Muscle of leg (tissue), 11 donors: ENCODE data around the gene AGBL1. TPM values are rescaled to one million over a fixed set of nuclear protein-coding genes. Genes with fewer than 3 reads are reported as not detected.
"Not testable (repeated sequence)": the region's sequence is repeated elsewhere in the genome, so short reads cannot be mapped to it uniquely, and the experiment has no call there.

Source experiments
- DNase-seq: peaks from one replicate; pipeline ENCODE4 v3.0.0; 2013
- H3K27ac ChIP-seq: one replicate; pipeline ENCODE4 v1.5.1; 2013; ENCODE audit warnings: mild to moderate bottlenecking, low read length, control low read depth
- H3K27me3 ChIP-seq: one replicate; pipeline ENCODE4 v1.6.1; 2013; ENCODE audit warnings: low read length; ENCODE audit not compliant: control insufficient read depth, insufficient read depth
- H3K36me3 ChIP-seq: one replicate; pipeline ENCODE4 v1.6.1; 2013; ENCODE audit warnings: low read length; ENCODE audit not compliant: control insufficient read depth, insufficient read depth
- H3K4me1 ChIP-seq: one replicate; pipeline ENCODE4 v1.6.1; 2013; ENCODE audit warnings: low read length; ENCODE audit not compliant: control insufficient read depth, insufficient read depth
- H3K4me3 ChIP-seq: one replicate; pipeline ENCODE4 v1.5.1; 2013; ENCODE audit warnings: low read length, control low read depth
- H3K9me3 ChIP-seq: replicated peaks from 2 replicates; pipeline ENCODE4 v1.6.1; 2013; ENCODE audit warnings: low read depth, low read length; ENCODE audit not compliant: control insufficient read depth
- WGBS: methylation state at CpG from one replicate; pipeline ENCODE4 v1.1.5; 2013; ENCODE audit warnings: missing lambda C conversion rate; ENCODE audit not compliant: insufficient coverage; 5-methylcytosine and 5-hydroxymethylcytosine counted together
- polyA plus RNA-seq, 8 donors: library from polyadenylated mRNA; unstranded; fragments of 120-200 nt; gene quantifications; one replicate each; pipeline versions ENCODE4 v1.2.1 to v1.2.3, GENCODE V29; 2013; ENCODE audit warnings: inconsistent platforms in 1 of 8, low replicate concordance in 1 of 8; ENCODE audit not compliant: insufficient read length in 8 of 8, insufficient read depth in 1 of 8
- total RNA-seq: library from RNA; stranded (reverse); fragments of 120-200 nt; gene quantifications from one replicate; pipeline ENCODE4 v1.2.4, GENCODE V29; 2013

The AGBL1 gene
- total and polyA plus RNA-seq, 9 donors = 6.0 to 18.1 (median 7.9) TPM

DNA sequence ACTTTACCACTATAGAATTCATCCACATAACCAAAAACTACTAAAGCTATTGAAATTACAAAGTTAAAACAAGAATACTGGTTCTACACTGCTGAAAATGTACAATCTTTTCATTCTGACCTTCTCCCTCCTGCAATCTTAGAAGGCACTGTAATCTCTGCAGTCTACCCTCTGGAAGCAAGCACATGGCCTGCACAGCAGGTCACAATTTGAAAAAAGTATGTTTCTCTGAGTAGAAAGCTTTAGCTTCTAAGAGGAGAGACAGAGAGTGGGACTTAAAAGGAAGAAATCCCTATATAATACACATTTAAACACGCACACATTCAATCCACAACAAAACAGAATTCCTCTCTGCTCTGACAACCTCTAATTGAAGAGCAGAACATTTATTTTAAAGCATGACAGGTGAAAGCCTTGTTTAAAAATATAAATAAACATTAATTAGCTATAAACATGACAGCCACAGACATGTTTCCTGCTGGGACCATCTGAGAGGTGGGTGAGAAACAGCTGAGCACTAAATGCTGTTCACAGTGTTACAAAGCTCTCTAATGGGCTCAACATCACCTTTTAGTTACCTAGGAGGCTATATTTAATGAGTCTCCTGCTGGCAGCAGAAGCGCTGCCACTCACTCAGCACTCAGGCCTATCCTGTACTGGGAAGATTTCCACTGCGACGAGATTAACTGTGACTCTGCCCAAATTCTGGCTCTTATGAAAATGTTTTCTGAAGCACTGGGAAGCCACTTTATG lies 447.4 kb downstream of the AGBL1 start:
- Histone ChIP-seq H3K4me3 (no peak overlapping the region), H3K27ac (no peak overlapping the region)
- WGBS = 50% methylated on average over 2 of the region's 4 CpGs

DNA sequence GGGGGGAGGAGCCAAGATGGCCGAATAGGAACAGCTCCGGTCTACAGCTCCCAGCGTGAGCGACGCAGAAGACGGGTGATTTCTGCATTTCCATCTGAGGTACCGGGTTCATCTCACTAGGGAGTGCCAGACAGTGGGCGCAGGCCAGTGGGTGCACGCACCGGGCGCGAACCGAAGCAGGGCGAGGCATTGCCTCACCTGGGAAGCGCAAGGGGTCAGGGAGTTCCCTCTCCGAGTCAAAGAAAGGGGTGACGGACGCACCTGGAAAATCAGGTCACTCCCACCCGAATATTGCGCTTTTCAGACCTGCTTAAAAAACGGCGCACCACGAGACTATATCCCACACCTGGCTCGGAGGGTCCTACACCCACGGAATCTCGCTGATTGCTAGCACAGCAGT lies 448.4 kb downstream of the AGBL1 start:
- WGBS = 0% methylated on average over 1 of the region's 26 CpGs
- not testable (repeated sequence) for H3K36me3 ChIP-seq, H3K27me3 ChIP-seq, H3K4me3 ChIP-seq, DNase-seq, H3K9me3 ChIP-seq, H3K27ac ChIP-seq, H3K4me1 ChIP-seq

More for the DNA sequence above, 447.4 kb downstream of the AGBL1 start:
- no peaks in the 10 kb centered on the region for H3K9me3 ChIP-seq
- H3K27me3 ChIP-seq = no peaks in the 10 kb centered on the region
- H3K36me3 ChIP-seq = no peaks in the 10 kb centered on the region
- no peaks in the 10 kb centered on the region for H3K4me1 ChIP-seq
- no peak for DNase-seq

DNA sequence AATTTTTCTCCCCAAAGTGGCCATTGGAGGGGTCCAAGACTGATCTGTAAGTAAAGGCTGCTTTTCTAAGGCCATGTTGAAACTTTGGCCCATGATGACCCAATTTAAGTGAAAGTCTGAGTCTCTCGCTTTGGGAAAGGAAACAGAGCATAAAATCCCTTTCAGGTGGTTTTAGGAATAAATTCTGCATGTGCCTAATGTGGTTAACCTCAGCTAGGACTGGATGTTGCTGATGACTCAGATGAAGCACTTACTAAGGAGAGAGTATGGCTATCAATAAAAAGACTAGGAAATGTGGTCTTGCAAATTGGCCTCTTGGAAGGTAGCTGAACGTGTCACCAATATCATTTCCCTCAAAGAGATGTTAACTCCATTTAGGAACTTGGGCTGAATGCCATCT lies 458.5 kb downstream of the AGBL1 start:
- H3K9me3 ChIP-seq = no peaks in the 10 kb centered on the region
- no peaks in the 10 kb centered on the region for H3K27me3 ChIP-seq
- no peaks in the 10 kb centered on the region for H3K36me3 ChIP-seq
- no peak for DNase-seq
- 84% methylated on average over 2 of the region's 2 CpGs for WGBS
- no peak overlapping the region for H3K27ac ChIP-seq
- no peaks in the 10 kb centered on the region for H3K4me1 ChIP-seq
- no peak overlapping the region for H3K4me3 ChIP-seq

GRCh38 chr15:86540840-86541467 lies 461.3 kb downstream of the AGBL1 start:
- no peaks in the 10 kb centered on the region for H3K36me3 ChIP-seq
- DNase-seq = no peak
- no peaks in the 10 kb centered on the region for H3K27me3 ChIP-seq
- WGBS = 80% methylated on average over 1 of the region's 4 CpGs
- H3K27ac ChIP-seq = no peak overlapping the region
- H3K9me3 ChIP-seq = no peaks in the 10 kb centered on the region
- H3K4me1 ChIP-seq = no peaks in the 10 kb centered on the region
- no peak overlapping the region for H3K4me3 ChIP-seq

DNA sequence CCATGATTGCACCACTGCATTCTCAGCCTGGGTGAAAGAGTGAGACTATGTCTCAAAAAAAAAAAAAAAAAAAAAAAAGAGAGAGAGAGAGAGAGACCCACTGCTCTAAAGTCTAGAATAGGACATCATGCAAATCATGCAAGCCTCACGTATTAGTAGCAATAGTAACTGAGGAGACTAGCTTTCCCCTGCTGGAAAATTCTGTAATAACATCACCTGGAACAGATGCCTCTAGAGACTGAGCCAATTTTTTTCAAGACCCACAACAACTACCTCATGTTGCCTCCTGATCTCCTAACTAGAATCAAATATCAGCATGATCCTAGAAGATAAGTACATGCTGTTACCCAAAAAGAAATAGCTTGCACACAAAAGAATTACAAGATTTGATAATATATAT lies 461.9 kb downstream of the AGBL1 start:
- WGBS = no CpG with 5 or more reads among the region's 1 CpG
- Histone ChIP-seq H3K27ac (no peak overlapping the region), H3K27me3 (no peaks in the 10 kb centered on the region)

DNA sequence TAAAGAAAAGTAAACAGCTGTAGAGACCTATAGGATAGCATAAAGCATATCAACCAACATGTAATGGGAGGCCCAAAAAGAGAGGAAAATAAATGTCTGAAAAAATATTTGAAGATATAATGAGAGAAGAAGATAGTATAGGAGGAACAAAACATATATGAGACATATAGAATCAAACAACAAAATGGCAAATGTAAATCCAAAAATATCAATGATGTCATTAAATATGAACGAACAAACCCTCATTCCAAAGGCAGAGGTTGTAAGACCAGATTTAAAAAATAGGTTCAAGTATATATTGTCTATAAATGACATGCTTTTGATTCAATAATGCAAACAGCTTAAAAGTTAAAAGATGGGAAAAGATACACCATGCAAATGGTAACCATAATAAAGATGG lies 470.4 kb downstream of the AGBL1 start:
- no peak overlapping the region for H3K4me3 ChIP-seq
- H3K27ac ChIP-seq = no peak overlapping the region
- no peaks in the 10 kb centered on the region for H3K9me3 ChIP-seq
- H3K4me1 ChIP-seq = peaks cover 9% of the 10 kb centered on the region
- H3K27me3 ChIP-seq = no peaks in the 10 kb centered on the region
- WGBS = no CpG with 5 or more reads among the region's 1 CpG
- no peaks in the 10 kb centered on the region for H3K36me3 ChIP-seq
- no peak for DNase-seq

More for the DNA sequence above, 461.9 kb downstream of the AGBL1 start:
- Histone ChIP-seq H3K36me3 (no peaks in the 10 kb centered on the region), H3K9me3 (no peaks in the 10 kb centered on the region), H3K4me3 (no peak overlapping the region), H3K4me1 (no peaks in the 10 kb centered on the region)
- no peak for DNase-seq

- Histone ChIP-seq H3K4me3 (no peak overlapping the region), H3K9me3 (no peaks in the 10 kb centered on the region), H3K27ac (no peak overlapping the region), H3K4me1 (peaks cover 18% of the 10 kb centered on the region), H3K36me3 (no peaks in the 10 kb centered on the region), H3K27me3 (no peaks in the 10 kb centered on the region)
- peak; percentile 12 for DNase-seq
- no CpG with 5 or more reads among the region's 1 CpG for WGBS
These were observed 473.4 kb downstream of the AGBL1 start for GRCh38 chr15:86553108-86553507.

DNA sequence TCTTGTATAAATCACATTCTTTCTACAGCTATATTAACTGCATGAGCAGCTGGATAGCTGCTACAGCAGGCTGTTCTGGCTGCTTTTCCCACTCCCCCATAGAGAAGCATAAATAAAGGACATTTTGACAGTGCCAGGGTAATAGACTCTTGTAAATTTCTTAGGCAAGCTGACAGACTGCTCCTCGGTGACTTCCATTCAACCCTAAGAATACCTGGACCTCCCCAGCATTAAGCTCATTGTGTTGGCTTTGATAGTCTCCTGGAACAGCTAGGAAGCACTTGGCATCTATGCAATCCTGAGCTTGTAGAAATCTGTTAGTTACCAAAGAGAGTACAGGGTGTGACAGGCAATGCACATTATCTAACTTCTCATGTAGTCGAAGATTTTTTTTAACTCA lies 475.4 kb downstream of the AGBL1 start:
- no peaks in the 10 kb centered on the region for H3K27me3 ChIP-seq
- DNase-seq = peak; percentile 86
- H3K36me3 ChIP-seq = no peaks in the 10 kb centered on the region
- no peak overlapping the region for H3K4me3 ChIP-seq
- H3K4me1 ChIP-seq = peaks cover 21% of the 10 kb centered on the region
- no CpG with 5 or more reads among the region's 2 CpGs for WGBS
- no peaks in the 10 kb centered on the region for H3K9me3 ChIP-seq
- no peak overlapping the region for H3K27ac ChIP-seq

DNA sequence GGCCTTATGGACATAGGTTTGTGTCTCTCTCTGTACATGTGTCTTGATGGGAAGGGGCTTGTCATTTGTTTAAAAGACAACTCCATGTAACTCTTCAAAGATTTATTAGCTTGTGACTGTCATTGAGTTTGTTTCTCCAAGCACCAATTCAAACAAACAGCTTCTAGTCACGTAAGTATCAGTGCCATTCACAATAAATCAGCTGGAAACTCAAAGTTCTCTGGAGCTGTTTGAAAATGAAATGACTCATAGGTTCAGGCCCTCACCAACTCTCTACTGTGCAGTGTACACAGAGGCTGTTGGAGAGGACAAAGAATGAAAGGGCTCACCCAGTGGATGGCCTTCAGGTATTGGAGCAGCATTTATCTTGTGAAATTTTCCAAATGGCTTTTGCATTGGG lies 476.3 kb downstream of the AGBL1 start:
- Histone ChIP-seq H3K4me3 (no peak overlapping the region), H3K36me3 (no peaks in the 10 kb centered on the region), H3K9me3 (no peaks in the 10 kb centered on the region), H3K27ac (peak overlapping the region; percentile 59), H3K4me1 (peaks cover 21% of the 10 kb centered on the region), H3K27me3 (no peaks in the 10 kb centered on the region)
- DNase-seq = no peak
- no CpG with 5 or more reads among the region's 1 CpG for WGBS

DNA sequence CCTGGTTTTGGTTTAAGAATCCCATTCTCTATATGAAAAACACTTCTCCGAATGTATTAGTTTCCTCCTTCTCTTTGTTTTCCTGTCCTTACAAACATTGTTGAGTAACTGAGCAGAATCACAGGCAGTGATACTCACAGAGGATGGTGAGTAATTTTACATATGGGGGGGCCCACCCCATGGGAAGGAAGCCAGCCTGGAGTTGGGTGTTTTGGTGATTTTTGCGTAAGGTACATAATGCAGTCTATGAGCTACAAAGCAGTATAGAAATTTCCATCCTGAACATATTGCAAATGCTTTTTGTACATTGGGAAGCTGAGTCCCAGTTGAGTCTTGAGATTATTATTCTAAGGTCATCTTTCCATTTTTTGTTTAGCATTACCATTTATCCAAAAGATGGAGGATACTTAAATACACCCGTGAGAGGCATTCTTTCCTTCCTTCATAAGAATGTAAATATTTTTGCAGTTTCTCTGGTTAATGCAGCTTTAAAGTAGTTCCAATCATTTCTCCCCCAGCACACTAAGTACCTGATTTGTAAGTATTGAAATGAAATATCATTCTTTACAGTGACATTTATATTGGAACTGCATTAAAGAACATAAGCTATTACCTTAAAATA lies 476.8 kb downstream of the AGBL1 start:
- Histone ChIP-seq H3K4me3 (no peak overlapping the region), H3K27ac (peak overlapping the region; percentile 59), H3K4me1 (peaks cover 21% of the 10 kb centered on the region), H3K27me3 (no peaks in the 10 kb centered on the region), H3K9me3 (no peaks in the 10 kb centered on the region), H3K36me3 (no peaks in the 10 kb centered on the region)
- peak; percentile 92 for DNase-seq
- no CpG with 5 or more reads among the region's 3 CpGs for WGBS
